Panc1 (cell line): Measurements from ENCODE around the gene FANCC. TPM values are rescaled to one million over a fixed set of nuclear protein-coding genes. Genes with fewer than 3 reads are reported as not detected.
"Not testable (repeated sequence)": the region's sequence is repeated elsewhere in the genome, so short reads cannot be mapped to it uniquely, and the experiment has no call there.

Experiments used
- ATAC-seq: fragments of 200-7000 bp; cut with Tn5 transposase; 2 replicates; pipeline ENCODE4 v1.9.1; 2020; ENCODE audit warnings: mild to moderate bottlenecking, moderate library complexity
- BruUV-seq: library from RNA; stranded (reverse); fragments of 400-500 nt; replicated peaks from 2 replicates; lab custom pipeline; 2021; lab: Mats Ljungman, UMichigan
- CTCF ChIA-PET: fragments of 300-600 bp; sonication (Branson Sonifier 250); formaldehyde crosslinking; loops from one replicate; lab custom pipeline; 2022; ENCODE audit warnings: antibody characterized with exemption; lab: Charles Lee
- POLR2A ChIA-PET: fragments of 300-600 bp; sonication (Branson Sonifier 250); formaldehyde crosslinking; loops from one replicate; lab custom pipeline; 2022; ENCODE audit warnings: antibody characterized with exemption; lab: Charles Lee
- DNase-seq: peaks from one replicate; pipeline ENCODE4 v3.0.0-alpha.2; 2010; ENCODE audit warnings: low read depth, low spot score
- H3K27ac ChIP-seq: 2 replicates; pipeline ENCODE4 v1.5.1; 2011; ENCODE audit warnings: mild to moderate bottlenecking, low read length, inconsistent platforms
- H3K27me3 ChIP-seq: fragments of 200-500 bp; sonication (Bioruptor generic); 2 replicates; pipeline ENCODE4 v1.6.0; 2014; ENCODE audit warnings: low read length, inconsistent platforms; ENCODE audit not compliant: control insufficient read depth, insufficient read depth
- H3K36me3 ChIP-seq: fragments of 200-500 bp; sonication (Bioruptor generic); 2 replicates; pipeline ENCODE4 v1.5.1; 2014; ENCODE audit warnings: inconsistent platforms, mild to moderate bottlenecking, low read length, moderate library complexity; ENCODE audit not compliant: control insufficient read depth, insufficient read depth
- H3K4me1 ChIP-seq: 2 replicates; pipeline ENCODE4 v1.5.1; 2011; ENCODE audit warnings: inconsistent platforms, mild to moderate bottlenecking, low read length, moderate library complexity; ENCODE audit not compliant: control insufficient read depth, insufficient read depth
- H3K4me3 ChIP-seq, 2 experiments: 2 replicates each; pipeline ENCODE4 v1.5.1; 2011 to 2012; ENCODE audit warnings: low read depth in 2 of 2, low read length in 2 of 2, mild to moderate bottlenecking in 2 of 2, inconsistent platforms in 1 of 2, moderate library complexity in 1 of 2
- H3K9me3 ChIP-seq: fragments of 200-500 bp; sonication (Bioruptor generic); 2 replicates; pipeline ENCODE4 v1.5.1; 2014; ENCODE audit warnings: low read depth, mild to moderate bottlenecking, inconsistent platforms, low read length, moderate library complexity; ENCODE audit not compliant: control insufficient read depth, insufficient read depth
- POLR2AphosphoS5 ChIP-seq: IDR thresholded peaks from 2 replicates; pipeline ENCODE4 v1.6.1; 2012; ENCODE audit warnings: mild to moderate bottlenecking, low read depth, low read length, moderate library complexity
- SIN3A ChIP-seq: IDR thresholded peaks from 2 replicates; pipeline ENCODE4 v1.6.1; 2012; ENCODE audit warnings: low read depth, mild to moderate bottlenecking, low read length, moderate library complexity, borderline replicate concordance; ENCODE audit not compliant: insufficient read depth
- TCF7L2 ChIP-seq: IDR thresholded peaks from 2 replicates; pipeline ENCODE4 v1.6.1; 2011; ENCODE audit warnings: mild to moderate bottlenecking, low read depth, low read length, inconsistent platforms
- in situ Hi-C: cut with HindIII; loops from 2 replicates; pipeline ENCODE4 v1.10.0; 2016; ENCODE audit warnings: low sequenced_read_pairs, low pct_unique_long_range_greater_than_20kb
- intact Hi-C: fragments of 100-400 bp; cut with micrococcal nuclease; formaldehyde crosslinking; loops from one replicate; pipeline ENCODE4 v1.10.0; 2022; ENCODE audit not compliant: unreplicated experiment
- total RNA-seq: library from RNA; stranded (reverse); gene quantifications from one replicate; pipeline ENCODE4 v1.2.1, GENCODE V29; 2021; ENCODE audit not compliant: unreplicated experiment
- TF ChIP-seq, protein P1 (sequence below): fragments of 450-650 bp; IDR thresholded peaks from 2 replicates; pipeline ENCODE4 v1.5.1; 2017; ENCODE audit warnings: mild to moderate bottlenecking
- TF ChIP-seq, protein P2 (sequence below), 2 experiments: IDR thresholded peaks; 2 replicates each; pipeline ENCODE4 v1.6.1; 2011 to 2012; ENCODE audit warnings: low read depth in 2 of 2, control low read depth in 1 of 2, low read length in 1 of 2, mild to moderate bottlenecking in 1 of 2, moderate library complexity in 1 of 2; ENCODE audit not compliant: insufficient read depth in 1 of 2

FANCC gene
- total RNA-seq, 1 experiment from 2014 or later, result 17.8 TPM

DNA sequence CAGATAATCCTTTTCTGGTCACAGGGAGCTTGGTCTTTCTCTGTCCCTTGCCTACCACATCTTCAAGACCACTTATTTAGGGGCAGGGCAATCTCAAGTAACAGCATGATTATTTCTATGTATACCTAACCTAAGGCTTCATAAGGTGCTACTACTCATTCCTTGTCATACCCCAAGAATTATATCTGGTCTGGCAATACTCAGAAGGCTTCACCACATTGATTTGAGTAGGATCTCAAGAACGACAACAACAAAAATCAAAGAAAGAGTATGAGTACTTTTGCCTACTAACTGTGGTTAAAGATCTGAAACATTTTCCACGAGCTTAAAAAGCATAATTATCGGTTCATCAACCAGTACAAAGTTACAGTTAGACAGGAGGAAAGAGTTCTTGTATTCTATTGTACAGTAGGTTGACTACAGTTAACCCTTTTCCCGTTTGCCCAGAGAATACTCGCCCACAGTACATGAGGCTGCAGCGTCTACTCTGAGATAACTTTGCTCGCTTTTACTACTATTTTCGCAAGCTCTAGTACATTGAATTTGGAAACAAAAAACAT, 41.0 kb downstream of the FANCC start:
- in situ Hi-C loops (no loop called here), intact Hi-C loops (no loop called here)
- CTCF ChIA-PET, result no interaction called here
- POLR2A ChIA-PET, result interaction anchor here (0.7 kb wide), 1 partner anchor 77 kb away, joined by 3 read pairs; no protein-coding TSS in a partner anchor
- ATAC-seq (no peak), DNase-seq (no peak)
- Histone ChIP-seq H3K4me1 (no peaks in the 10 kb centered on the region), H3K27me3 (no peaks in the 10 kb centered on the region), H3K36me3 (no peaks in the 10 kb centered on the region), H3K4me3 (no peak overlapping the region), H3K27ac (no peak overlapping the region), H3K9me3 (0 out of 2 replicates have a peak, but pooled peaks cover 4% of the 10 kb centered on the region)
- no TSS peak for BruUV-seq
- TF ChIP-seq, protein P1, sequence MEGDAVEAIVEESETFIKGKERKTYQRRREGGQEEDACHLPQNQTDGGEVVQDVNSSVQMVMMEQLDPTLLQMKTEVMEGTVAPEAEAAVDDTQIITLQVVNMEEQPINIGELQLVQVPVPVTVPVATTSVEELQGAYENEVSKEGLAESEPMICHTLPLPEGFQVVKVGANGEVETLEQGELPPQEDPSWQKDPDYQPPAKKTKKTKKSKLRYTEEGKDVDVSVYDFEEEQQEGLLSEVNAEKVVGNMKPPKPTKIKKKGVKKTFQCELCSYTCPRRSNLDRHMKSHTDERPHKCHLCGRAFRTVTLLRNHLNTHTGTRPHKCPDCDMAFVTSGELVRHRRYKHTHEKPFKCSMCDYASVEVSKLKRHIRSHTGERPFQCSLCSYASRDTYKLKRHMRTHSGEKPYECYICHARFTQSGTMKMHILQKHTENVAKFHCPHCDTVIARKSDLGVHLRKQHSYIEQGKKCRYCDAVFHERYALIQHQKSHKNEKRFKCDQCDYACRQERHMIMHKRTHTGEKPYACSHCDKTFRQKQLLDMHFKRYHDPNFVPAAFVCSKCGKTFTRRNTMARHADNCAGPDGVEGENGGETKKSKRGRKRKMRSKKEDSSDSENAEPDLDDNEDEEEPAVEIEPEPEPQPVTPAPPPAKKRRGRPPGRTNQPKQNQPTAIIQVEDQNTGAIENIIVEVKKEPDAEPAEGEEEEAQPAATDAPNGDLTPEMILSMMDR, result no peak
- TF ChIP-seq TCF7L2 (no peak), POLR2AphosphoS5 (no peak), SIN3A (no peak)
- TF ChIP-seq, protein P2, sequence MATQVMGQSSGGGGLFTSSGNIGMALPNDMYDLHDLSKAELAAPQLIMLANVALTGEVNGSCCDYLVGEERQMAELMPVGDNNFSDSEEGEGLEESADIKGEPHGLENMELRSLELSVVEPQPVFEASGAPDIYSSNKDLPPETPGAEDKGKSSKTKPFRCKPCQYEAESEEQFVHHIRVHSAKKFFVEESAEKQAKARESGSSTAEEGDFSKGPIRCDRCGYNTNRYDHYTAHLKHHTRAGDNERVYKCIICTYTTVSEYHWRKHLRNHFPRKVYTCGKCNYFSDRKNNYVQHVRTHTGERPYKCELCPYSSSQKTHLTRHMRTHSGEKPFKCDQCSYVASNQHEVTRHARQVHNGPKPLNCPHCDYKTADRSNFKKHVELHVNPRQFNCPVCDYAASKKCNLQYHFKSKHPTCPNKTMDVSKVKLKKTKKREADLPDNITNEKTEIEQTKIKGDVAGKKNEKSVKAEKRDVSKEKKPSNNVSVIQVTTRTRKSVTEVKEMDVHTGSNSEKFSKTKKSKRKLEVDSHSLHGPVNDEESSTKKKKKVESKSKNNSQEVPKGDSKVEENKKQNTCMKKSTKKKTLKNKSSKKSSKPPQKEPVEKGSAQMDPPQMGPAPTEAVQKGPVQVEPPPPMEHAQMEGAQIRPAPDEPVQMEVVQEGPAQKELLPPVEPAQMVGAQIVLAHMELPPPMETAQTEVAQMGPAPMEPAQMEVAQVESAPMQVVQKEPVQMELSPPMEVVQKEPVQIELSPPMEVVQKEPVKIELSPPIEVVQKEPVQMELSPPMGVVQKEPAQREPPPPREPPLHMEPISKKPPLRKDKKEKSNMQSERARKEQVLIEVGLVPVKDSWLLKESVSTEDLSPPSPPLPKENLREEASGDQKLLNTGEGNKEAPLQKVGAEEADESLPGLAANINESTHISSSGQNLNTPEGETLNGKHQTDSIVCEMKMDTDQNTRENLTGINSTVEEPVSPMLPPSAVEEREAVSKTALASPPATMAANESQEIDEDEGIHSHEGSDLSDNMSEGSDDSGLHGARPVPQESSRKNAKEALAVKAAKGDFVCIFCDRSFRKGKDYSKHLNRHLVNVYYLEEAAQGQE (IDR thresholded peaks at IDR 0.05; ENCODE audit: insufficient read depth in 1 of 2, low read depth in 2 of 2, low read length in 1 of 2), result no peak

DNA sequence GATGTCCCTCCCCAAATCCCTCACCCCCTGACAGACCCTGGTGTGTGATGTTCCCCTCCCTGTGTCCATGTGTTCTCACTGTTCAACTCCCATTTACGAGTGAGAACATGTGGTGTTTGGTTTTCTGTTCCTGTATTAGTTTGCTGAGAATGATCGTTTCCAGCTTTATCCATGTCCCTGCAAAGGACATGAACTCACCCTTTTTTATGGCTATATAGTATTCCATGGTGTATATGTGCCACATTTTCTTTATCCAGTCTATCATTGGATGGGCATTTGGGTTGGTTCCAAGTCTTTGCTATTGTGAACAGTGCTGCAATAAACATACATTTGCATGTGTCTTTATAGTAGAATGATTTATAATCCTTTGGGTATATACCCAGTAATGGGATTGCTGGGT, 43.3 kb downstream of the FANCC start:
- BruUV-seq, H3K4me3 ChIP-seq, H3K4me1 ChIP-seq, H3K36me3 ChIP-seq, POLR2A ChIA-PET, H3K27ac ChIP-seq, CTCF ChIA-PET, DNase-seq, in situ Hi-C loops, ATAC-seq, H3K27me3 ChIP-seq, intact Hi-C loops, H3K9me3 ChIP-seq: not testable (repeated sequence)

DNA sequence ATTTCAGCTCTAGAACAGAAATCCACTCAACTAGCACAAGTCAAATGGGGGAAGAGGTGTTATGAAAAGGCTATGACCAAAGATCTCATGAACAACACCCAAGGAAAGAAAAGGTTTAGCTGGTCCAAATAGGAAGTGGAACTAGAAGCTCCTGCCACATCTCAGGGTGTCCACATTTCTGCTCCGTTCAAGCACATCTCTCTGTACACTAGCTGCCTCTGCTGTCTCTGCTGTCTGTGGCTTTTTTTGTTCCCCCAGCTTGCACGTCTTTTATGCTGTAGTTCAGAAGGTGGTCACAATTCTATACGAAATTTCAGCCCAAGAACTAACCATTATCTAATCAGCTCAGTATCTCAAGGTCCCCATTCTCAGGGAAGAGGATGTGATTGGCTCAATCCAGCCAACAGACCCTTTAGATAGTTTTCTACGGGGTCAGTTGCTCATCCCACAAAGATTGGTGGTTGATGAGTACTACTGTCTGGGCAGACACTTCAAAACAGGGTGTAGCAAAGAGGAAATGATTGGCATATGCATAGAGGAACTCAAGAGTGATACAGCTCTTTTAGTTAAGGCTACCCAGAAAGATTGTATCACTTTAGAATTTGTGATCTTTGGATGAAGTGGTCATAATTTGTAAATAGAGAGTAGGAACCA, 44.0 kb downstream of the FANCC start:
- in situ Hi-C loops, result no loop called here
- BruUV-seq, result no TSS peak
- CTCF ChIA-PET, result no interaction called here

More for the DNA sequence above, 44.0 kb downstream of the FANCC start:
- Histone ChIP-seq H3K36me3 (no peaks in the 10 kb centered on the region), H3K27ac (no peak overlapping the region), H3K4me1 (no peaks in the 10 kb centered on the region), H3K9me3 (no peaks in the 10 kb centered on the region), H3K27me3 (no peaks in the 10 kb centered on the region), H3K4me3 (no peak overlapping the region)
- ATAC-seq (no peak), DNase-seq (no peak)
- POLR2A ChIA-PET, result no interaction called here
- TF ChIP-seq POLR2AphosphoS5 (no peak), SIN3A (no peak), TCF7L2 (no peak)
- TF ChIP-seq, protein P1, result no peak
- TF ChIP-seq, protein P2 (IDR thresholded peaks at IDR 0.05; ENCODE audit: insufficient read depth in 1 of 2, low read depth in 2 of 2, low read length in 1 of 2), result no peak
- intact Hi-C loops, result no loop called here
